ENCODE results near the gene LILRB1. TPM values are rescaled to one million over a fixed set of nuclear protein-coding genes. Genes with fewer than 3 reads are reported as not detected.
"Not testable (repeated sequence)": the region's sequence is repeated elsewhere in the genome, so short reads cannot be mapped to it uniquely, and the experiment has no call there.

The LILRB1 gene
- total RNA-seq (2014; rRNA removed; shearing (Covaris generic)): not detected in 2 replicates

DNA sequence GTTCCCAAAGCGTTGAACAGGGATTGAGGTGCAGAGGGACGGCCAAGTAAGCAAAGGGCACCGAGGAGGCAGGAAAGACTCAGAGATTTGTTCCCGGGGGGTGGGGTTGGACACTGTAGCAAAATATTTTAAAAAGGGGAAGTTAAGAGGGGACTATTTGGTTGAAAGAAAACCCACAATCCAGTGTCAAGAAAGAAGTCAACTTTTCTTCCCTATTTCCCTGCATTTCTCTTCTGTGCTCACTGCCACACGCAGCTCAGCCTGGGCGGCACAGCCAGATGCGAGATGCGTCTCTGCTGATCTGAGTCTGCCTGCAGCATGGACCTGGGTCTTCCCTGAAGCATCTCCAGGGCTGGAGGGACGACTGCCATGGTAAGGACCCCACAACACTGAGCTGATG lies at the start of gene LILRB1:
Gene LILRB1 (plus strand): TSS at position 223 of the 400 bp plus-strand sequence. CDS start 590 bp downstream, outside the sequence.
- not testable (repeated sequence) for DNase-seq (ENCODE audit: low read depth)

DNA sequence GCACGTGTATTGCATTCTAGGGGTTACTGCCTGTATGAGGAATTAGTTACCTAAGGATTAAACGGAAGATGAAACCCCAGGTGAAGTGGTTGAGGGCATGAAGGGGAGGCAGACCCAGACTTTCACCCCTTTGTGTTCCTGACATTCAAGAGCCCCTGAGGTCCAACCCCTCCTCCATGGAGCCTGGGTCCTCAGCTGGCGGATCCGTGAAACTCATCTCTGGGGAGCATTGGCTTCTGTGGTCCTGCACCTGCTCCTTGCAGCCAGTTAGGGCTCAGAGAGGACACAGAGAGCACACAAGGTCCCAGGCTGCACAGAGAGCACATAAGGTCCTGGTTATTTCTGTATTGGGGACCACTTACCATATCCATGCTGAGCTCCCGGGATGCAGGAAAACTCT lies 43.9 kb upstream of the LILRB1 start:
- no peak for DNase-seq (ENCODE audit: low read depth)

- no peak for DNase-seq (ENCODE audit: low read depth)
Observed at GRCh38 chr19:54587026-54587425, 43.3 kb upstream of the LILRB1 start.

DNA sequence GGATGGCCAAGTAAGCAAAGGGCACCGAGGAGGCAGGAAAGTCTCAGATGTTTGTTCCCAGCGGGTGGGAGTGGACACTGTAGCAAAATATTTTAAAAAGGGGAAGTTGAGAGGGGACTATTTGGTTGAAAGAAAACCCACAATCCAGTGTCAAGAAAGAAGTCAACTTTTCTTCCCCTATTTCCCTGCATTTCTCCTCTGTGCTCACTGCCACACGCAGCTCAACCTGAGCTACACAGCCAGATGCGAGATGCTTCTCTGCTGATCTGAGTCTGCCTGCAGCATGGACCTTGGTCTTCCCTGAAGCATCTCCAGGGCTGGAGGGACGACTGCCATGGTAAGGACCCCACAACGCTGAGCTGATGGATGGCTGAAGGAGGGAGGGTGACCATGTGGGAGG lies 36.8 kb upstream of the LILRB1 start, which contains the start of gene LILRA1:
Gene LILRA1 (plus strand): TSS at position 188 of the 400 bp plus-strand sequence. CDS start 613 bp downstream, outside the sequence.
- DNase-seq (ENCODE audit: low read depth): not testable (repeated sequence)

DNA sequence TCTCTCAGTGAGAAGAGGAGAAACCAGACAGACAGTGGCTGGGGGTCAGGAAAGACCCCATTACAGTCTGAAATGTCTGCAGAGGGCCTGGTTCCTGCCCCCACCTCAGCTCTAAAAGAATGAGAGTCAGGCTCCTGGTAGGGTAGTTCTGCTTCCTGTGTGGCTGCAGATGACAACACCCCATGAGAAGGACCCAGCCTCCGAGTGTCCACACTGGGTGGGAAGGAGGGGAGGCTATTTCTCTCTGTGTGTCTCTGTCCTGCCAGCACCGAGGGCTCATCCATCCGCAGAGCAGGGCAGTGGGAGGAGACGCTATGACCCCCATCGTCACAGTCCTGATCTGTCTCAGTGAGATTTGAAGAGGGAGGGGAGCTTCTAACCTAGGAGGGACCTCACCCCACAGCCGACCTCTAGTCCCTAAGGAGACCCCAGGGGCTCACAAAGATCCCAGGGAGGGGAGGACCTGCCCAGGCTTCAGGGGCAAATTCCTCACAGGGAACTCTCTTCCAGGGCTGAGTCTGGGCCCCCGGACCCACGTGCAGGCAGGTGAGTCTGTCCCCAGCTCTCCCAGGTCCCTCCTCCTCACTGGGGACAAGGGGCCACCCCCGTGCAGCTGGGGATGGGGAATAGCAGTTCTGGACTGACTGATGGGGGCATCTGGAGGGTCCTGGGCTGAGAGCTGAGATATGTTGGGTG lies 36.2 kb upstream of the LILRB1 start:
- not testable (repeated sequence) for DNase-seq (ENCODE audit: low read depth)

- DNase-seq (ENCODE audit: low read depth): no peak
Observed at GRCh38 chr19:54594737-54595136, 35.5 kb upstream of the LILRB1 start.

DNA sequence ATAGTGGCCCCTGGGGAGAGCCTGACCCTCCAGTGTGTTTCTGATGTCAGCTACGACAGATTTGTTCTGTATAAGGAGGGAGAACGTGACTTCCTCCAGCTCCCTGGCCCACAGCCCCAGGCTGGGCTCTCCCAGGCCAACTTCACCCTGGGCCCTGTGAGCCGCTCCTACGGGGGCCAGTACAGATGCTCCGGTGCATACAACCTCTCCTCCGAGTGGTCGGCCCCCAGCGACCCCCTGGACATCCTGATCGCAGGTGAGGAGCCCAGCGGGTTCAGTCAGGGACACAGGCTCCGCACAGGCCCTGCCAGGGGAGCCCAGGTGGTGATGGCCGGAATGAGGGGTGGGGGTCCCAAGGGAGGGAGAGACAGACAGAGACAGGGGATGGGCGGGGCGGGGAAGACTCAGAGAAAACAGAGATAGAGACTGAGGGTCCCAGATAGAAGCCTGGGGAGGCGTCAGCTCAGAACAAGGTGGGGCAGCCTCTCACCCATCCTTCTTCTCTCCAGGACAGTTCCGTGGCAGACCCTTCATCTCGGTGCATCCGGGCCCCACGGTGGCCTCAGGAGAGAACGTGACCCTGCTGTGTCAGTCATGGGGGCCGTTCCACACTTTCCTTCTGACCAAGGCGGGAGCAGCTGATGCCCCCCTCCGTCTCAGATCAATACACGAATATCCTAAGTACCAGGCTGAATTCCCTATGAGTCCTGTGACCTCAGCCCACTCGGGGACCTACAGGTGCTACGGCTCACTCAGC lies 34.4 kb upstream of the LILRB1 start:
- DNase-seq (ENCODE audit: low read depth): not testable (repeated sequence)

DNA sequence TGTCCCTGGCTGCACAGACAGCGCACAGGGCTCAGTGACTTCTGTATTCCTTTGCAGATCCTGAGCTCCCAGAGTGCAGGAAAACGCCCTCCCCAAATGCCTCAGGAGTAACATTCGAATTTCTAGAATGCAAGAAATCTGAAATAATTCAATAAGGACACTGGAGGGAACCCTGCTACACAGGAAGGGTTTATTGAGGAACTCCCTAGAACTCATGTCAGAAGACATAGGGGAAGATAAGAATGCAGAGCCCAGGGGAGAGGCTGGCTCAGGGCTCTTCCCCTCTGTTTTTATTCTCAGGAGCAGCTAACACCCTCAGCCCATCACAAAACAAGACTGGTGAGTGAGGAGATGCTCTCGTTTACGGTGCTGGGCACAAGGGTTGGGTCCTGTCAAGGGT lies 30.1 kb upstream of the LILRB1 start:
- no peak for DNase-seq (ENCODE audit: low read depth)

DNA sequence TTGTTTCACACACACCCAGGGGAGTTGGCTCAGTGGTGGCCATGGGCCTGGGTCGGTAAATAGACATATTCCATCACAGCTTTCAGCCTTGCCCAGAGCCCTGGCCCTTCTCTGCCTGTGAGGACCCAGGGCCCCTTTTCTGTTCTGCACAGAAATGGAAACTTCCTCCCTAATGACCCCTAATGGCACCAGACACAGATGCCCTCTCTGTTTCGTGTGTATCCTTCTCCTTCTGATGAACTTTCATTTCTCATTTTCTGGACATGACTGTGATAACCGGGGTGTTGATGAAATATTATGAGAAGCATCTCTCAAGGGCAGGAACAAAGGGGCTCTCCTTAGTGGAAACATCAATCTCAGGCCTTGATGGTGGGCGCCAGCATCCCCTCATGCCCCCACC lies 24.1 kb upstream of the LILRB1 start:
- no peak for DNase-seq (ENCODE audit: low read depth)

GRCh38 chr19:54606891-54607784 lies 23.1 kb upstream of the LILRB1 start:
- no peak for DNase-seq (ENCODE audit: low read depth)

DNA sequence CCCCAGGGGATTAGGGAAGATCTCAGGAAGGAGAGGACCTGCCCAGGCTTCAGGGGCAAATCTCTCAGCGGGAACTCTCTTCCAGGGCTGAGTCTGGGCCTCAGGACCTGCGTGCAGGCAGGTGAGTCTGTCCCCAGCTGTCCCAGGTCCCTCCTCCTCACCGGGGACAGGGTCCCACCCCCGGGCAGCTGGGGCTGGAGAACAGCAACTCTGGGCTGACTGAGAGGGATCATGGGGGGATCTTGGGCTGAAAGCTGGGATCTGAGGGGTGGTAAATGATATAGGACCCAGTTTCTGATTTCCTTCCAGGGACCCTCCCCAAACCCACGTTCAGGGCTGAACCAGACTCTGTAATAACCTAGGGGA lies 22.5 kb upstream of the LILRB1 start:
- DNase-seq (ENCODE audit: low read depth): no peak

DNA sequence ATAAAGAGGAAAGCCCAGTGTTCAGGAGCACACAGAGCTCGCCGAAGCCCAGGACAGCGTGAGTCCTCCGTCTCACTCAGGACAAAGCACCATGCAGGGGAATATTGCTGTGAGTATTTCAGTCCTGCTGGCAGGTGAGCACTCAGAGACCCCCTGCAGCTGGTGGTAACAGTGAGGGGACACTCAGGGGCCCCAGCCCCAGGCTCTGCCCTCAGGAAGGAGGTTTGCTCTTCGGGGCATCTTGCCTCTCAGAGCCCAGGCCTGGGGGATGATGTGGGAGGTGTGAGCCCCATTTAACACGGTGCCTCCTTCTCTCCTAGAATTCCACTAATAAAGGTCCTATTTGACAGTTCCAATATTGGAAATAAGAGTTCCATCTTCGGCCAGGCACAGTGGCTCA lies 22.1 kb upstream of the LILRB1 start:
- no peak for DNase-seq (ENCODE audit: low read depth)

- no peak for DNase-seq (ENCODE audit: low read depth)
Observed at GRCh38 chr19:54608792-54609191, 21.5 kb upstream of the LILRB1 start.

DNA sequence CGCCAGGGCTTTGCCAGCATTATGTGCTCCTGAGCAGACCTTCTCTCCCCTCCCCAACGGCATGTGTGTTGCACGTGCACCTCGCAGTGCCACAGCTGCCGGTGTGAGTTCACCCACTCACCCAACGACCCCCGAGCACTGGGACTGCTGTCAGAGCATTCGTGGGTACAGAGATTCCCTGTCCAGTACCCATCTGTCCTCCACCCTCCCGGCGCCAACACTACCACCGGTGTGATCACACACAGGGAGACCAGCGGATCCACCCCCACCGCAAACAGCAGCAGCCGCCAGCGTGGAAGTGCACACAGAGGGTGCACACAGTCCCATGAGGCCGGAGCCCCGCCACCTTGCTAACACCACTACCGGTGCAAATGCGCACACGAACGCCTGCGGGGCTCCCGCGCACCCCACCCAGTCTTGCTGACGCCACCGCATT lies 20.9 kb upstream of the LILRB1 start:
- DNase-seq (ENCODE audit: low read depth): no peak

- DNase-seq (ENCODE audit: low read depth): no peak
Observed at GRCh38 chr19:54612428-54612827, 17.9 kb upstream of the LILRB1 start.

DNA sequence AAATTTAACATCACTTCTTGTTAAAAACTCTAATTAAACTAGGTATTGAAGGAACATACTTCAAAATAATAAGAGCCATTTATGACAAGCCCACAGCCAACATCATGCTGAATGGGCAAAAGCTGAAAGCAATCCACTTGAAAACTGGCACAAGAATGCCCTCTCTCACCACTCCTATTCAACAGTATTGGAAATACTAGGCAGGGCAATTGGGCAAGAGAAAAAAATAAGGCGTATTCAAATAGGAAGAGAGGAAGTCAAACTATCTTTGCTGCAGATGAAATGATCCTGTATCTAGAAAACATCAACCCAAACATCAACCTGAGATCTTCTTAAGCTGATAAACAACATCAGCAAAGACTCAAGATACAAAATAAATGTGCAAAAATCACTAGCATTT lies 15.6 kb upstream of the LILRB1 start:
- no peak for DNase-seq (ENCODE audit: low read depth)

- no peak for DNase-seq (ENCODE audit: low read depth)
Observed at GRCh38 chr19:54616057-54616456, 14.2 kb upstream of the LILRB1 start.

DNA sequence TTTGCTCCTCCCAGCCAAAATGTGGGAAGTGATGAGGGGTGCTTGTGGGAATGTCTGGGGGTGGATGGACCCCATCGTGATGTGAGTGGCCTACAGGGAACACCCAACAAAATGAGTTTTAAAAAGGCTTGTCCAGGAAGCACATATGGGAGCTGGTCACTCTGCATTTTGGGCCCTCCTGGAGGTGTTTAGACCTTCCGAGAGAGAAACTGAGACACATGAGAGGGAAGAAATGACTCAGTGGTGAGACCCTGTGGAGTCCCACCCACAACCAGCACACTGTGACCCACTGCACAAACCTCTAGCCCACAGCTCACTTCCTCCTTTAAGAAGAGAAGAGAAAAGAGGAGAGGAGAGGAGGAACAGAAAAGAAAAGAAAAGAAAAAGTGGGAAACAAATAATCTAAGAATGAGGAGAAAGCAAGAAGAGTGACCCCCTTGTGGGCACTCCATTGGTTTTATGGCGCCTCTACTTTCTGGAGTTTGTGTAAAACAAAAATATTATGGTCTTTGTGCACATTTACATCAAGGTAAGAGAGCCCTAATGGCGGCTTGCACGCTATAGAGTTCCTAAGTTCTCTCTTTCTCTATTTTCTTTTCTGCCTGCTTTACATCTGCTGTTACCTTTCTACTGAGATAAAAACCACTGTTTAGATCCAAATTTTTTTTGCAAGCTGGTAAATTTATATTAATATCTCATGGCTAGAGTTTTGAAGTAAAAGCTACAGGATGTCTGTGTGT lies 13.3 kb upstream of the LILRB1 start:
- DNase-seq (ENCODE audit: low read depth): no peak

DNA sequence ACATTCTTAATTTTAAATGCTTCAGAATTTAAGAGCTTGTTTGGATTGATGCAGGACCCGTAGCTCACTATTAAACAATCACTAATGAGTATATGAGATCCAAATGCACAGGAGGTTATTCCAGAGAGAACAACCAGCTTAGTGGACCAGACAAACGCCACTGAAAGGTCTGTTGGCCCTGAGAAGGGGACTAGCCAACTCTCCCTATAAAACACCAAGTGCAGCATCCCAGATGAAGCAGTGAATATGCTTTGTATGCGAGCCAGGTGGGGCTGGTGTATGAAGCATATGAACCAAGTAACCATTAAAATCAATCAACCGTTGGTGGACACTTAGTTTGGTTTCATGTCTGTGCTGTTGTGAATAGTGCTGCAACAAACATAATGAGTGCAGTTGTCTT lies 9.8 kb upstream of the LILRB1 start:
- DNase-seq (ENCODE audit: low read depth): no peak

- DNase-seq (ENCODE audit: low read depth): no peak
Observed at GRCh38 chr19:54622431-54622830, 7.9 kb upstream of the LILRB1 start.

- not testable (repeated sequence) for DNase-seq (ENCODE audit: low read depth)
Observed at GRCh38 chr19:54624234-54624633, 6.0 kb upstream of the LILRB1 start.

Measured in RPMI7951 (cell line).